ENCODE measurements around the gene SLC22A7.
"Not testable (repeated sequence)": the region's sequence is repeated elsewhere in the genome, so short reads cannot be mapped to it uniquely, and the experiment has no call there.

Gene SLC22A7

DNA sequence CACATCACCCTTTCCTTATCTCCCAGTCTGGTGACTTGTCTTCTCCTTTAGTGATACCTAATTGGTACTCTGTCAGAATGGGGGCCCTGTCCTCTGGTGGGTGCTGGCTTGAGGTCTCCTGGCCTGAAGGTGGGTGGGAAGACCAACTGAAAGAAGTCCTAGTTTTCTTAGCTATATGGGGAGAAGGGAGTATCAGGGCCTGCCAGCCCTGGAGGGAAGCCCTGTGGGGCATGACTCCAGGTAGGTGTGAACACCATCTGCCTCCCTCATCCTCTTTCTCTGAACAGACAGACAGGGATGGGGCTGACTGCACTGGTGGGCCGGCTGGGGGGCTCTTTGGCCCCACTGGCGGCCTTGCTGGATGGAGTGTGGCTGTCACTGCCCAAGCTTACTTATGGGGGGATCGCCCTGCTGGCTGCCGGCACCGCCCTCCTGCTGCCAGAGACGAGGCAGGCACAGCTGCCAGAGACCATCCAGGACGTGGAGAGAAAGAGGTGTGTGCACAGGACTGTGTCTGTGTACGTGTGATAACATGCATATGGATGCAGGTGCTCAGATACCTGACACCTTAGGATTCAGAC, 5.8 kb downstream of the SLC22A7 start:
- no peak for DNase-seq

DNA sequence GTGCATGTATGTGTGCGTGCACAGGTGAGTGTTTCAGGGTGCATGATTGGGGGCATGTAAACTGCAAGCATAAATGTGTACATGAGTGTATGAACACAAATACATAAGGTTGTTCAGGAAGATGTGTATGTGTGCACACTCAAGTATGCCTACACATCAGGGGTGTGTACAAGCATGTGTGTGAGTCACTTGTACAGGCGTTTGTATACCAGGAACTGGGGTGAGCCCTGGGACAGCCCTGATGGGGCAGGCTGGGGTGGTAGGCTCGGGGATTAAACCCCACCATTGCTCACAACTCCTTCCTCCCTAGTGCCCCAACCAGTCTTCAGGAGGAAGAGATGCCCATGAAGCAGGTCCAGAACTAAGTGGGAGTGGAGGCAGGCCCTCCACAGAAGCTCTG, 6.3 kb downstream of the SLC22A7 start:
- DNase-seq: no peak

DNA sequence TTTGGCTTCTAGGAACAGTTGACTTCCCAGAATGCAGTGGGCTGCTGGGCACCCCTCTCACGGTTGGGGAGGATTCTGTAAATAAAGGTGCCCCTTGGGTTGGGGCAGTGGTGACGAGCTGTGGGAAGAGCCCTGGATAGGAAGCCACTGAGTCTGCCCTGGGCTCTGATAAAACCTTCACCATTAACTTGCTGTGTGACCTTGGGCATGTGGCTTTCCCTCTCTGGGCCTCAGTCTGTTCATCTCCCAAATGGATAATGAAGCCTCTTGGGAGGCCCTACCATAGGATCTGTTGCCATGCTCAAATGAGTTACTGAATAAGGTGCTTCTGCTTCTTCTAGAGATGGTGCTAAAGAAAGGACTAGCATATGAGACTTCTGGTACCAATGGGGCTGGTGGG, 6.8 kb downstream of the SLC22A7 start:
- DNase-seq: no peak

DNA sequence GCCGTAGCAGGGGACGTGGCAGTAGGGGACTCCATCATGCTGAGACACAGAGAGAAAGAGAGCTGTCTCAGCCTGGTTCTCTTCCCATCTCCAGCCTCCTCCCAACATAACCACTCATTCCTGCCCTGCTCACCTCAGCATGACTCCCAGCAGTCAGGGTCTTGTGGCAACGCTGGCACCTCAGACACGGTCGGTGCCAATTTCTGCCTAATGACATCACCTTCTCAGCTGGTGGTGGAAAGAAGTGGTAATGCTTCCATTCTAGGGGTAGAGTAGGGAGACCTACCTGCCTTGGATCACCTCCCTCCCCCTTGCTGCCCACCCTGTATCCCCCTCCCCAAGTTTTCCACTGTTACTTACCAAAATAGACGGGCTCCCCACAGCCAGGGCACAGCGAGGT, 8.0 kb downstream of the SLC22A7 start:
- no peak for DNase-seq

DNA sequence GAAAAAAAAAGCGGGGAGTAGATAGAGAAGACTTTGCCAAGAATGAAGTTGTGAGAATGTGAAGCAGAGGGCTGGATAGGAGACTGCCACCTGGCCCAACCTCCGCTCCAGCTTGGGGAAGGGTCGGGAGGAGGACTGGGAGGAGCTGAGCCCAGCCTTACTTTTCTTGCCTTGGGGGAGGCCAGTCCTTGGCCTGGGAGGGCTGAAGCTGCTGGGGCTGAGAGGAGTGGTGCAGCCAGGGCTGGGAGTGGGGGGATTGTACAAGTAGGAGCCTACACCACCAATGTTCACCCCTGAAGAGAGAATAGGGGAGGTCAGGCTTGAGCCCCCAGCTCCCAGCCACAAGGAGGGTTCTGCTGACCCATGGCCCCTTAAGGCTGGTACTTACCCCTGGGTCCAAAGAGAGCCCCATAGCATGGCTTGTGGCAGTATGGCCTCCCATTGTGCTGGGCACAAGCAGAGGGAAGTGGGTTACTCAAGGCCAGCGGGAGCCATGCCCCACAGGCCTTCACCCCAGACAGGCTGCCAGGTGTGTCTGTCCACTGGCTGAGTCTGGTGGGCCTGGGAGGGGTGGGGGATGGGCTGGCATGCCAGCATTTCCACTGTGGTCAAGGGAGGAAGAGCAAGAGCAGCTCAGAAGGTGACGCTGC, 9.5 kb downstream of the SLC22A7 start:
- no peak for DNase-seq

DNA sequence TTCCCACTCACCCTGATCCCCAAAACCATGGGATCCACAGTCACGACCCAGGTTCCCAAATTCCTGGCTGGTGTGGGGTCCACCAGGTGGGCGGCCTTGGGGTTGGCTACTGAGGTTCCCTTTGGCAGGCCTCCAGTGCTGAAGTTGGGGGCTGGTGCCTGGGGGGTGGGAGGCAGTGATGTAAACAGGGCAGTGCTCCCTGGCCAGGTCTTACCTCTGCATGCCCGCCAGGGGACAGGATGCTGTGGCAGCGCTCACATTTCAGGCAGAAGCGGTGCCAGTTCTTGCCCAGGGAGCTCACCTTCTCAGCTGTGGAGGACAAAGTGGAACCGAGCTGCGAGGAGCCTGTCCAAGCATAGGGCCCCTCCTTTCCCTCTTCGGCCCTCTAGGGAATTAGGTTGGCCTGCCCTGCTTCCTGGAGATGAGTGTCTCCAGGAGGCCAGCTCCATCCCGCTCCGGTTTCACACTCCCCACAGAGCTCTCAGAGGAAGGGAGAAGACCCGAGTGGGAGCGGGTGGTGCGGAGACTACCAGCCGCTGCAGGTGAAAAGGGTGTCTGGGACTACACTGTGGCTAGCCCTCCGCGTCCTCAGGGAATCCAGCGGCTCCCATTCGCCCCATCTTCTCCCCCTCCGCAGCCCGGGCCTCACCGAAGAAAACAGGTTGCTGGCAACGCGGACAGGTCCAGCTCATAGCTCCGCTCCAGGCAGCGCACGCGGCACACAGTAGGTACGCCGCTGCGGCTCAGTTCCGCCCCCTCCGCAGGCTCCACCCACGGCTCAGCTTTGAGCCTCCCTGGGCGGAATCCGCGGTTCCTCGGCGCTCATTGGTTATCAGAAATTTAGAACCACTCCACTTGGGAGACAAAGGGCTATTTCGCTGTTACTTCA, 10.3 kb downstream of the SLC22A7 start, which contains the start of gene CRIP3:
TSS of gene CRIP3 (minus strand) at position 726 of the 889 bp plus-strand sequence. CDS start at position 692, 34 bp downstream.
- peak; percentile 85 for DNase-seq

DNA sequence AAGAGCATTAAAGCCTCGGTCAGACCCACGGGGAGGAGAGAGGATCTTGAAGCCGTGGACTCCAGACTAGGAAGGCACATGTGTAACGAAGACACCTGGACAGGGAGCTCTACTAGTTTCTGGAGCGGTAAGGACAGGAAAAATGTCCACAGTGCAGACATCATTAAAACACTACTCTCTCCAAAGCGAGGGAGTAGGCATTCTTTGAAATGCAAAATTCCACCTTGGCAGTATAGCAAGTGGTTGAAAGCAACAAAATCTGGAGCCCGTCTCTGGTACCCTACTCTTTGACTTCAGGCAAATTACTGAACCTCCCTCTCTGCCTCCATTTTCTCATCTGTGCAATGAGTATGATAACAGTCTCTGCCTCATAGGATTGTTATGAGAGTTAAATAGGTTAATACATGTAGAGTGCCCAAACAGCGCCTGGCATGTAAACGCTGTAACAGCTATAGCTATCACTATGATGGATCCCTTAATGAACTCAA, 11.0 kb downstream of the SLC22A7 start:
- DNase-seq: no peak

DNA sequence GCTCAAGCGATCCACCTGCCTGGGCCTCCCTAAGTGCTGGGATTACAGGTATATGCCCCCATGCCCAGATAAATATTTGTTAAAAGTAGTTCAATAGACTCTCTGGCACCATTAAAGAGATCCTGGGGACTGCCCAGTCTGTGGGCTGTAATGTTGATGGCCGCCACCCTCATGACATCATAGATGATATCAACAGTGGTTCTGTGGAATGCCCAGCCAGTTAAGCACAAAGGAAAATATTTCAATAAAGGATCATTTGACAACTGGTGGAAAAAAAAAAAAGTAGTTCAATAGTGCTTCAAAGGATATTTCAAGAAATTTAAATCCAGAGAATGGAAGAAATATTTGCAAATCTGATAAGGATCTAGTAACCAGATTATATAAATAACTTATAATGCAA, 12.1 kb downstream of the SLC22A7 start:
- no peak for DNase-seq

DNA sequence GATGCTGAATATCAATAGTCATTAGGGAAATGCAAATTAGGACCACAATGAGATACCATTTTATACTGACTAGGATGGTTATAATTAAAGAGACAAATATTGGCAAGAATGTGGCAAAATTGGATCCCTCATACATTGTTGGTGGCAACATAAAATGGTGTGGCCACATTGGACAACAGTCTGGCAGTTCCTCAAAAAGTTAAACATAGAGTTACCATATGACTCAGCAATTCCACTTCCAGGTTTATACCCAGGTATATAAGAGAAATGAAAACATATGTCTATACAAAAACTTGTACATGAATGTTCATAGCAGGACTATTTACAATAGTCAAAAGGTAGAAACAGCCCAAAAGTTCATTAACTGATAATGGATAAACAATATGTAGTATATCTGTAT, 12.6 kb downstream of the SLC22A7 start:
- peak; percentile 51 for DNase-seq

DNA sequence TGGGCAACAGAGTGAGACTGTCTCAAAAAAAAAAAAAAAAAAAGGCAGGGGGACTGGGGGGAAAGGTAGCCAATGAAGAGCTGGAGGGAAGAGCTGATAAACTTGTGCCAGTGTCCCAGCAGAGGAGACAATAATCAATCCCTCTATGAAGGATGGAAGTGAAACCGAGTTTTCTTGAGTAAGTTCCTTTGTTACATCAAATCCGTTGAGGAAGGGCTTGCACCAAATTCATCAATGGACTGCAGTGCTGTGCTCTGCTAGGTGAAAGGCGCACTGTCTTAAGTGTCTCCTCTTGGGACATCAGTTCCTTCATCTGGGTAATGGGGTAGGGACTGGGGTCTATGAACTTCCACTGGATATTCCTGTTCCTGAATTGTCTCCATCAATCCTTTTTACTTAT, 13.6 kb downstream of the SLC22A7 start:
- DNase-seq: no peak

DNA sequence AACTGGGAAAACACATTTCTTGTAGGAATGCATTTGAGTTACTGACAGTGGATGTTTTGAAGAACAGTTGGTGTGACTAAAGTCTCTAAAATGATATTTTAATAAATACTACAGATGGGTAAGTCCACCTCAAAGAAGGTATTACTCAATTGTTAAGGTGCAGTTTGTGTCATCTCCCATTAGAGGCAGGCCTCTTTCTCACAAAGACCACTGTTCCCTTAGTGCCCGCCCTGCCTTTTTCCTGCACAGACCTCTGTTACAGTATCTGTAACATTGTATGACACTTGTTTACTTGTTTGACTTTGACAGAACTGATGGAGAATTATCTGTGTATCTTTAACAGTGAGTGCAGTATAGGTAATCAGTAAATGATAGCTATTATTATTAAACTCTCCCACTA, 15.8 kb downstream of the SLC22A7 start:
- DNase-seq: no peak

DNA sequence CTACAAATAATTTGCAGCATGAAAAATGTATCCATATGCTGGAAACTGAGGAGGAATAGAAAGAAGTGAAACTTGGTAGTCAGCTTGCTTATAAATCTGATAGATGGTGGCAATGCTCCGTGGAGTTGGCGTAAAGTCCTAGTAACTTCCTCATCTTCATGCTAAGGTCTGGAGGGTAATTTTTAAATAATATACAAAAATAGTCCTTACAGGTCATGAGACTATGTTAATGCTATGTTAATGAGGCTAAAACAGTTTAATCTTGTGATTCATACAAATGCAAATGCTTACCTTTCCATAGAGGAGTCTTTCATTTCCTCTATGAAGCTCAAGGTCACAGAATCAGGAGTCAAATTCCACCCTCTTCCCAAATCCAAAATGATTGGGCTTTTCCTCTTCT, 20.0 kb downstream of the SLC22A7 start:
- DNase-seq: no peak

DNA sequence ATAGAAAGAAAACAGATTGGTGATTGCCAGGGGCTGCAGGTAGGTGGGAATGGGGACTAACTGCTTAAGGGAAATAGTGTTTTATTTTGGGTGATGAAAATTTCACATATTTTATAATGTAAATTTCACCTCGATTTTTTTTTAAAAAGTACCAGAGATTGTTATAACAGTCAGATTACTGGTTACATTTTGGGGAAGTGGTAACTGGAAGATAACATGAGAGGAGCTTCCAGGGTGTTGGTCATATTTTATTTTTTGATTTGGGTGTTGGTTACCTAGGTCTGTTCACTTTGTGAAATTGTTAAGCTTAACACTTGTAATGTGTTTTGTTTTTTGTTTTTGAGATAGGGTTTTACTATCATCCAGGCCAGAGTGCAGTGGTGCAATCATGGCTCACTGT, 27.8 kb downstream of the SLC22A7 start:
- DNase-seq: no peak

DNA sequence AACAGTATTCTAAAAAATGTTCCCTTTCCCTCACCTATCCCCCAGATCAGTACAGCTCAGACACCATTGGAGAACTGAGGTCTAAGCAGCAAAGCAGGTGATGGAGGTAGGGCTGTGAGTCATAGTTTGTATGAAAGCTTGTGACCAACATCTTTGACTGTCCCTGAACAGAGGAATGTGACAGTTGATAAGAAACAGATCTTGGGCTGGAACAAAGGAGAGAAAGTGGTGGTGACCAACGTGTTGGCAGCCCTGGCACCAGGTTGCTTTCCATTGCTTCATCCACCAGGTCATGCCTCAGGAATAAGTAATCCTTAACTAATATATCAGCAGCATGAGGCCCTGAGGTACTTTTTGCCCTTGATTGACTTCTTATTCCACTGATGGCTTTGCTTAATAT, 30.5 kb downstream of the SLC22A7 start:
- DNase-seq: no peak

DNA sequence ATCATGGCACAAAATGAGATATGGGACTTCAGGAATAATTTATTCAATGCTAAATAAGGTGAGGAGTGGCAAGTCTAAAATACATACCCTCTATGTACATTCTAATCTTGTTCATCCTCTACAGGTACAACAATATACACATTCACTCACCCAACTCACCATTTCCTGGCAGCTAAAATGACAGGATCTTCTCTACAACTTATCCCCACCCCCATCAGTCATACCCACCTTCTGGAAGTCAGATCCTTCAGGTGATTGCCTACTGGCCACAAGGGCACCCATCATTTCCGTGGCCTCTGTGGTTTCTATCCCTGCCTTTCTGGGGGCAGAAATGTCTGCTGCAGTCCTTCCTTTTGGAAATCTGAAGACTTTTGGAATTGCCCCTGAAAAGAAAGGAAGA, 33.4 kb downstream of the SLC22A7 start:
- DNase-seq: no peak

DNA sequence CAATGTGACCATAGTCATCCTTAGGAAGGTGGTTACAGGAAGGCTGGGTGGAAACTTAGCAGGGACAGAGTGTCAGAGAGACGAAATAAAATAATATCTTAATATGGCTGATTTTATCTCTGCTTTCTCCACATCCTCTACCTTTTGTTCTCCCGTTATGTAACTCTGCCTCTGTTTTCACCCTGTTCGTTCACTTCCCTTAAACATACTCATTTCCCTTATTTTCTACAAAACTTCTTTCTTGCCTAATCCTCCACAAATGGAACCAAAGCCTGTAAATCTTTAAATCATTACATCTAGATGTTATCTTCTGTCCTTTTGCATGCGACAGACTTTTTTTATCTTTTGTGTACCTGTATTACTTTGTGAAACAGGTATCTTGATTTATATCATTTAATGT, 33.8 kb downstream of the SLC22A7 start:
- no peak for DNase-seq

DNA sequence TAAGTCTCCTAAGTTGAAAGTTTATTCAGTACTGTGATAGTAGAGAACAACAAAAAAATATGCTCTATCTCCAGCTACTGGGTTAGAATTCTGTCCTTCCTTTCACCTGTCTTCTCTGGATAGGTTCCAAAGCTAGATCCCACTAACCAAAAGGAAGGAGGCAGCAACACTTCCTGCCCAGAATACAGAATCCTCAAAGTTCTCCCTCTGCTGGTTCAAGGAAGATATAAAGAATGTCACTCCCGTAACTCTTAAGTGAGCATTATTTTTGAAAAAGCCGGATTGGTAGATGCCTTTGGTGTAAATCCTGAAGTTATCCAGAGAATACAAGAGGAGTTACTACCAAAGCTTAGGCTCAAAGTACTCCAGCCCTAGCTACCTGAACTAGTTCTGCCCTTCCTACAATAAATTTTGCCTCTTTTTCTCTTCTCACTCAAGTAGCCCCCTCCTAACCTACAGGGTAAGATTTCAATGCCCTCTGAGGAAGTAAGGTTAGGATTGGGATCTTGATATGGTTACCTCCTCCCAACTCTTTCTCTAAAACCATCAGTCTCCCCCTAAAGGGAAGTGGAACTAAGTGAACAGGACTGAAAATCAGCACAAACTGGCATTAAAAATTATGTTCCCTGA, 36.5 kb downstream of the SLC22A7 start:
- DNase-seq: peak; percentile 49

DNA sequence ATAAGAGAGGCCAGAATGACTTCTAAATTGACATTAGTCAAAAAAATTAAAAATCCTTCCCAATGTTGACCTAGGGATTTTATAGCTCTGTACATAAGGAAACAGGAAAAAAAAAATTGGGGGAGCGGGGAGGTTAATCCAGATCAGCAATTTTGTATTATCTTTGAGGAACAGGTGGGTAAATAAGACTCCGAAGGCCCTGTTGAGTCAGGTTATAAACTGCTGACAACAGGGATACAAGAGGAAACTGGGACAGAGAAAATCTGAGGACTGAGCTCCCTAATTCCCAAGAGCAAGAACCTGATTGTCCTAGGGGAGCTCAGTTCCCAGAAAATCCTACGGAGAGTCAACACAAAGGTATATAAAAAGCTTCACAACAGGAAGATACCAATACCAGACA, 37.4 kb downstream of the SLC22A7 start:
- no peak for DNase-seq

DNA sequence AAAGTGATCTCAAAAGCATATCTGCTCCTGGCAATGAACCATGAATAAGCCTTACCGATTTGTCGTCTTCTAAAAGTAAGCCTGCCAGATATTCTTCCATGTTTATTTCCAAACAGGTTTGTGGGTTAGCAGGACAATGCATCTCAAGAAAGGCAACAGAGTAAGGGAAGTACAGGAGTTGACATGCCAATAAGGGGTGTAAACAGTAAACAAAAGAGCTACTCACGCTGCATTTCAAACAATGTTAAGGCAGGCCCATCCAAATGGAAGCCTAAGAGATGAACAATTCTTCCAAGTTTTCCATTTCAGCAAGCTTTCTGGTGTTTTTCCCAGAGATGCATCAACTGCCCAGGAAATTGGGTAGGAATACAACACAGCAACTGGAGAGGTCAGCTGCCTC, 38.3 kb downstream of the SLC22A7 start:
- DNase-seq: no peak

DNA sequence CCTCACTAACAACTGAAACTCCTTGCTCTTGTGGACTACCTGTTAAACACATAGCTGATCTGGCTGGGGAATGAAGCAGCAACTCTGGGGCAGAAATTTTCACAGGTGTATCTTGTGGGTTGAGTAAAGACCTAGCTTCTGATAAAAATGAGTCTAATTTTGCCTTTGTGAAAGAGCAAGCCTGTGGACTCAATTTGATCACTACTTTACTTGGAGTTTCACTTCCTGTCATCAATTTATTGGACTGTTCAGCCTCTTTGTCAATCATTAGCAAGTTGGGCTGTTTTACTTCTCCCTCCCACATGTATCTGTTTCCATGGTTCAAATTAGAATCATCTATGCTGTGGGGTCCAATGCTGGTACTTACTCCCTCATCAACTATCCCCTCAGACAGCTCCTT, 40.2 kb downstream of the SLC22A7 start:
- DNase-seq: no peak

DNA sequence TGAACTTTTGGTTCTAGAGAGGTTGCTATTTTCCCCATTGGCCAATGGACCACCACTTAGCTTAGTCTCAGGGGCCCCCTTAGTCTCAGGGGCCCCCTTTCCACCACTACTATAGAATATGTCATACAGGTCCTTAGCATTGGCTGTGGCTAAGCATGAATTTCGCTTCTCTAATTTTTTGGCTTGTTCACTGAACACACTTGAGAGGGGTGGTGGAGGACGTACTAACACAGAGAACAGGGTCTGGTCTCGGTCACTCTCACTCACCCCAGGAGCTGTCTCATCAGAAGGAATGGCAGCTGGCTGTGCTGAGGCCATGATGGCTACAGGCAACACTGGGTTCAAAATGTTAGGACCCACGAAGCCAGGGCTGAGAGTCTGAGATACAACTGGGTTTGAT, 41.1 kb downstream of the SLC22A7 start:
- DNase-seq: no peak

DNA sequence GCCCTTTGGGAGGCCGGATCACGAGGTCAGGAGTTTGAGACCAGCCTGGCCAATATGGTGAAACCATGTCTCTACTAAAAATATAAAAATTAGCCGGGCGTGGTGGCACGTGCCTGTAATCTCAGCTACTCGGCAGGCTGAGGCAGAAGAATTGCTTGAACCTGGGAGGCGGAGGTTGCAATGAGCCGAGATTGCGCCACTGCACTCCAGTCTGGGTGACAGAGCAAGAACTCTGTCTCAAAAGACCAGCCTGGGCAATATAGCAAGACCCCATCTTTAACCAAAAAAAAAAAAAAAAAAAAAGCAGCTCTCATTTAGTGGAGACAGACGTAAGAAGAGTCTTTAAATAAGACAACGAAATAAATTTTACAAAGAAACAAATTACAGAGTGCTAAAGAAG, 48.2 kb downstream of the SLC22A7 start:
- DNase-seq: not testable (repeated sequence)

DNA sequence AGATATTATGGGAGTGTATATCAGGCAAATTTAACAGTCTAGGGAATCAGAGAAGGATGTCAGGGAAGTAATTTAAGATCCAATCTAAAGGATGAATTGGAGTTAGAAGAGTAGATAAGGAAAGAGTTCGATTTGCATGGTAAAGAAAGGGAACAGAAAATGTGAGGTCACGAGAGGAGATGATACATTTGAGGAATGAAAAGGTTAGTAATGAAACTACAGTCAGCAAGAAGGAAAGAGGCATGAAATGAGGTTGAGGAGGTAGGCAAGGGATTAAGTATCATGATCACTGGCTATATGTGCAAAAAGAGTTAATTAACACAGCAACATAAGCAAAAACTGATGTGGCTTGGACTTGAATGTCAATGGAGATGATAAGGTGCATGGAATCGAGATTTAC, 49.0 kb downstream of the SLC22A7 start:
- no peak for DNase-seq

Data from RPMI8226 (cell line).